GM19023 (cell line): Measurements from ENCODE around the gene SLC23A1.
"Not testable (repeated sequence)": the region's sequence is repeated elsewhere in the genome, so short reads cannot be mapped to it uniquely, and the experiment has no call there.

Source experiments
- ATAC-seq: cut with Tn5 transposase; IDR thresholded peaks from one replicate; pipeline ENCODE4 v1.9.1; 2021; ENCODE audit warnings: mild to moderate bottlenecking, moderate library complexity; ENCODE audit not compliant: unreplicated experiment

The SLC23A1 gene

GRCh38 chr5:139390639-139391569 lies 7.8 kb upstream of the SLC23A1 start:
- no peak for ATAC-seq

- peak; percentile 34 for ATAC-seq
Observed at GRCh38 chr5:139389701-139390638, 6.9 kb upstream of the SLC23A1 start, which contains the start of gene MZB1. MZB1 (minus strand) TSS chr5:139389913; CDS start chr5:139389856, 57 bp downstream.

GRCh38 chr5:139388198-139388821 lies 5.2 kb upstream of the SLC23A1 start:
- no peak for ATAC-seq

- ATAC-seq: no peak
Observed at GRCh38 chr5:139387611-139388197, 4.6 kb upstream of the SLC23A1 start.

GRCh38 chr5:139386956-139387355 lies 3.9 kb upstream of the SLC23A1 start:
- ATAC-seq: not testable (repeated sequence)

- no peak for ATAC-seq
Observed at GRCh38 chr5:139386050-139386438, 2.9 kb upstream of the SLC23A1 start.

GRCh38 chr5:139385061-139386049 lies 2.3 kb upstream of the SLC23A1 start:
- ATAC-seq: no peak

GRCh38 chr5:139384591-139385051 lies 1.5 kb upstream of the SLC23A1 start:
- ATAC-seq: no peak

GRCh38 chr5:139383993-139384590 lies 995 bp upstream of the SLC23A1 start:
- ATAC-seq: no peak

- no peak for ATAC-seq
Observed at GRCh38 chr5:139382807-139383206, 290 bp downstream of the SLC23A1 start.

- ATAC-seq: no peak
Observed at GRCh38 chr5:139381837-139382761, 998 bp downstream of the SLC23A1 start.

- no peak for ATAC-seq
Observed at GRCh38 chr5:139379626-139380449, 3.3 kb downstream of the SLC23A1 start.

- no peak for ATAC-seq
Observed at GRCh38 chr5:139378941-139379361, 4.1 kb downstream of the SLC23A1 start.

- ATAC-seq: no peak
Observed at GRCh38 chr5:139378101-139378825, 4.8 kb downstream of the SLC23A1 start.

- ATAC-seq: no peak
Observed at GRCh38 chr5:139377226-139377625, 5.9 kb downstream of the SLC23A1 start.

GRCh38 chr5:139376364-139376763 lies 6.7 kb downstream of the SLC23A1 start:
- ATAC-seq: no peak
